DND-41 (cell line): ENCODE measurements around the gene MAML3.
A peak's percentile ranks its signal among the peaks of the same experiment; 100 is the strongest.

Experiments used
- ATAC-seq: fragments of 200-7000 bp; cut with Tn5 transposase; 3 replicates; pipeline ENCODE4 v1.9.1; 2021; ENCODE audit warnings: low read depth; ENCODE audit not compliant: insufficient read depth
- DNase-seq: peaks from one replicate; pipeline ENCODE4 v3.0.0-alpha.2; 2020
- H2AFZ ChIP-seq: 2 replicates; pipeline ENCODE4 v1.6.0; 2012; ENCODE audit warnings: low read depth, low read length
- H3K27ac ChIP-seq: 2 replicates; pipeline ENCODE4 v1.5.1; 2012; ENCODE audit warnings: low read length, inconsistent platforms
- H3K27me3 ChIP-seq: fragments of 200-600 bp; sonication (generic); 2 replicates; pipeline ENCODE4 v1.6.0; 2012; ENCODE audit warnings: low read length, mild to moderate bottlenecking, inconsistent platforms; ENCODE audit not compliant: insufficient read depth, poor library complexity
- H3K36me3 ChIP-seq: 2 replicates; pipeline ENCODE4 v1.5.1; 2012; ENCODE audit warnings: low read length, inconsistent platforms; ENCODE audit not compliant: insufficient read depth
- H3K4me1 ChIP-seq: 2 replicates; pipeline ENCODE4 v1.5.1; 2012; ENCODE audit warnings: mild to moderate bottlenecking, low read length; ENCODE audit not compliant: insufficient read depth
- H3K4me2 ChIP-seq: 2 replicates; pipeline ENCODE4 v1.6.0; 2012; ENCODE audit warnings: mild to moderate bottlenecking, moderate library complexity, low read length, inconsistent platforms; ENCODE audit not compliant: insufficient read depth
- H3K4me3 ChIP-seq, 2 experiments: fragments of 200-600 bp in 1 of 2; shearing (Covaris generic) in 1 of 2; 2 replicates each; pipeline ENCODE4 v1.5.1; 2012 to 2016; ENCODE audit warnings: inconsistent platforms in 2 of 2, low read length in 2 of 2, mild to moderate bottlenecking in 2 of 2, low read depth in 1 of 2, moderate library complexity in 1 of 2
- H3K79me2 ChIP-seq: 2 replicates; pipeline ENCODE4 v1.6.0; 2012; ENCODE audit warnings: low read length, inconsistent platforms; ENCODE audit not compliant: insufficient read depth
- H3K9ac ChIP-seq: 2 replicates; pipeline ENCODE4 v1.6.0; 2012; ENCODE audit warnings: low read depth, mild to moderate bottlenecking, inconsistent platforms, low read length, moderate library complexity
- H3K9me3 ChIP-seq: 2 replicates; pipeline ENCODE4 v1.5.1; 2012; ENCODE audit warnings: low read length, moderate library complexity, mild to moderate bottlenecking, inconsistent platforms; ENCODE audit not compliant: insufficient read depth, severe bottlenecking
- H4K20me1 ChIP-seq: 2 replicates; pipeline ENCODE4 v1.6.0; 2012; ENCODE audit warnings: low read length; ENCODE audit not compliant: insufficient read depth
- EZH2 ChIP-seq: IDR thresholded peaks from 3 replicates; pipeline ENCODE4 v1.6.1; 2012; ENCODE audit warnings: borderline replicate concordance, low read depth, mild to moderate bottlenecking, moderate library complexity, low read length, inconsistent platforms; ENCODE audit not compliant: severe bottlenecking
- TF ChIP-seq, protein P1 (sequence below): IDR thresholded peaks from 2 replicates; pipeline ENCODE4 v1.5.1; 2012; ENCODE audit warnings: borderline replicate concordance, low read length, moderate library complexity, mild to moderate bottlenecking; ENCODE audit not compliant: poor library complexity, severe bottlenecking; ENCODE audit errors: extremely low read depth

MAML3 gene

DNA sequence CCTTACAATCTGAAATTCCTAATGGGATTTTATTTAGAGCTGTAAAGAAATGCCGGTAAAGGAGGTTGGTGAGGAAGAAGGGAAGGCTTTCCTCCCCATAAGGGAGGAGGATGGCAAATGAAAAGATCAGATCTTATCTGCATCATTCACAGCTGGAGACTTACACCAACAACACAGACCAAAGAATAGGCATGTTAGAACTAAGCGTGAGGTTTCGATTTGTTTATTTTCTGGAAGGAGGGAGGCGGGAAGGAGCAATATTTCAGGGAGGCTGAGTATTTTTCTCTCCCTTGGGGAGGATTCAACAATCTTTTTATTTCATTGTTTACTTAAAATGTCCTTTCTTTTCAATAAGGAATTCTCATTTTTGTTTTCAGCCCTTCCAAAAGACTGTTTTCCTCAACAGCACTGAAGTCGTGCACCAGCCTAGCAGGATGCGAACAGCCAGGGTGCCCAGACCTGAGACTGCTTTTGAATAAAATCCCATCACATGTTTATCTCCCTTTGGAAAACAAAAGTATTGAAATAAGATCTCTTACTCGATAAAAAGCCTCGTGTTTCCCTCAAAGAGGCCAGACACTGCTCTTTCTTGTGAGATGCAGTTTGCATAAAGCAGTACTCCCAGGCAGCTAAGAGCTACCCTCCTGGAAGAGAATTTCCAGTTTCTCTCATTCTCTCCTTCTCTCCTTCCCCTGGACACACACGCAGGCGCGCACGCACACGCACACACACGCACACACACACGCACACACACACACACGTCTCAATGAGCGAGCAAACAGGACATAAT is 252.3 kb downstream of the MAML3 start:
- H3K4me1 ChIP-seq = peaks cover 35% of the 10 kb centered on the region
- no peaks in the 10 kb centered on the region for H3K79me2 ChIP-seq
- peak overlapping the region in 1 of 2 experiments; percentile 22; a peak in 1 of 4 replicates for H3K4me3 ChIP-seq
- ATAC-seq (peak; percentile 78), DNase-seq (no peak)
- peaks cover 4% of the 10 kb centered on the region for H3K9me3 ChIP-seq
- H3K9ac ChIP-seq = peak overlapping the region; percentile 22; the same call in 1 of the 2 replicates
- H4K20me1 ChIP-seq = no peaks in the 10 kb centered on the region
- no peak overlapping the region for H2AFZ ChIP-seq
- no peaks in the 10 kb centered on the region for H3K27me3 ChIP-seq
- TF ChIP-seq, protein P1, sequence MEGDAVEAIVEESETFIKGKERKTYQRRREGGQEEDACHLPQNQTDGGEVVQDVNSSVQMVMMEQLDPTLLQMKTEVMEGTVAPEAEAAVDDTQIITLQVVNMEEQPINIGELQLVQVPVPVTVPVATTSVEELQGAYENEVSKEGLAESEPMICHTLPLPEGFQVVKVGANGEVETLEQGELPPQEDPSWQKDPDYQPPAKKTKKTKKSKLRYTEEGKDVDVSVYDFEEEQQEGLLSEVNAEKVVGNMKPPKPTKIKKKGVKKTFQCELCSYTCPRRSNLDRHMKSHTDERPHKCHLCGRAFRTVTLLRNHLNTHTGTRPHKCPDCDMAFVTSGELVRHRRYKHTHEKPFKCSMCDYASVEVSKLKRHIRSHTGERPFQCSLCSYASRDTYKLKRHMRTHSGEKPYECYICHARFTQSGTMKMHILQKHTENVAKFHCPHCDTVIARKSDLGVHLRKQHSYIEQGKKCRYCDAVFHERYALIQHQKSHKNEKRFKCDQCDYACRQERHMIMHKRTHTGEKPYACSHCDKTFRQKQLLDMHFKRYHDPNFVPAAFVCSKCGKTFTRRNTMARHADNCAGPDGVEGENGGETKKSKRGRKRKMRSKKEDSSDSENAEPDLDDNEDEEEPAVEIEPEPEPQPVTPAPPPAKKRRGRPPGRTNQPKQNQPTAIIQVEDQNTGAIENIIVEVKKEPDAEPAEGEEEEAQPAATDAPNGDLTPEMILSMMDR = no peak
- no peak for TF ChIP-seq EZH2
- H3K27ac ChIP-seq = peak overlapping the region; percentile 53
- peak overlapping the region; percentile 53 for H3K4me2 ChIP-seq
- H3K36me3 ChIP-seq = no peaks in the 10 kb centered on the region

DNA sequence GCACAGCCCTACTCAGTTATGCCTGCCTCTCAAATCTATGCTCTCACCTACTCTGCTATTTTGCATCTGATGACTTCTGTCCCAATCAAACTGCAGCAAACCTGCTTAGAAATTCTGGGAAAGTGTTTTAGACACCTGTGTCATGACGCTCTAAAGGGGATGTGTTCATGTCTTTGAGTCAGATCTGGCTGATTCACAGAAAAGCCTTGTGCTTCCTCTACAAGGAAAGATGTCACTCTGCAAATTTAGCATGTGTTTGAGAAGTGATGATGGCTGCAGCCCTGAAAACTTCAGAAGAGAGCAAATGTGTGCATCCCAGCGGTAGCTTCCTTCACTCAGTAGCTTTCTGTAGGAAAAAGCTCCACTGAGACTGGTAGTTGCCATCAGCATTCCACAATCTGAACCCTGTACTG is 253.0 kb downstream of the MAML3 start:
- TF ChIP-seq, protein P1 = no peak
- TF ChIP-seq EZH2 = no peak
- H3K27ac ChIP-seq = 0 out of 2 replicates have a peak overlapping the region, but pooled peaks have one; percentile 28
- ATAC-seq (peak; percentile 33; the same call in 1 of the 3 replicates), DNase-seq (no peak)
- H2AFZ ChIP-seq = no peak overlapping the region
- peaks cover 4% of the 10 kb centered on the region for H3K9me3 ChIP-seq
- peaks cover 35% of the 10 kb centered on the region for H3K4me1 ChIP-seq
- H3K27me3 ChIP-seq = no peaks in the 10 kb centered on the region
- H3K79me2 ChIP-seq = no peaks in the 10 kb centered on the region
- no peaks in the 10 kb centered on the region for H4K20me1 ChIP-seq
- H3K4me2 ChIP-seq = peak overlapping the region; percentile 53; the same call in 1 of the 2 replicates
- H3K36me3 ChIP-seq = no peaks in the 10 kb centered on the region
- no peak overlapping the region for H3K9ac ChIP-seq
- no peak overlapping the region for H3K4me3 ChIP-seq

DNA sequence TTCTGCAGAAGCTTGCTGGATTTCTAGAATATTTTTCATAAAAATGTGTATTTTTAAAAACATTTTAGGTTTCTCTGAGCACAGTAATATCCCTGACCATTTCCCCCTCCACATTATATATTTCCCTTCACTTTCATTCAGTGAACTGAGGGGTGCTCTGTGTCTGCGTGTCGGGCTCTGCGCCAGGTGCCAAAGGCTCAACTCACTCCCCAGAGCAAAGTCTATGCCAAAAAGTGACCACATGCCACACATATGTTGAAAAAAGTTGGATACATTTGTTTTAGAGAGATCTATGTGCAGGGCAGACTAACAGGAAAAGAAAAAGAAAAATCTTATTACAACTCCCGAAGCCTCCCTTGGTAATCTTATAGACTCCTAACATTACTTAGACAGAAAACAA is 254.6 kb downstream of the MAML3 start:
- Histone ChIP-seq H3K27ac (no peak overlapping the region), H2AFZ (no peak overlapping the region), H3K9me3 (no peaks in the 10 kb centered on the region), H3K4me3 (no peak overlapping the region), H3K36me3 (no peaks in the 10 kb centered on the region), H3K4me2 (no peak overlapping the region), H3K27me3 (no peaks in the 10 kb centered on the region), H3K9ac (no peak overlapping the region), H4K20me1 (no peaks in the 10 kb centered on the region), H3K79me2 (no peaks in the 10 kb centered on the region), H3K4me1 (peaks cover 35% of the 10 kb centered on the region)
- DNase-seq (no peak), ATAC-seq (no peak)
- TF ChIP-seq EZH2 = no peak
- TF ChIP-seq, protein P1 = no peak
